Cardiac septum (tissue), 1 donor: ENCODE results near the gene MTMR3. TPM values are rescaled to one million over a fixed set of nuclear protein-coding genes. Genes with fewer than 3 reads are reported as not detected.

Experiments used
- DNase-seq: peaks from one replicate; pipeline ENCODE4 v3.0.0-alpha.2; 2020; ENCODE audit warnings: low spot score
- intact Hi-C: fragments of 100-400 bp; cut with DNase I; formaldehyde crosslinking; loops from one replicate; pipeline ENCODE4 v1.14.0; 2022
- total RNA-seq: library from RNA; stranded (reverse); fragmentation: NEBNext Ultra II Directional; extraction: Animal tissue kit (Norgen Biotek cat#: 25700); gene quantifications from one replicate; pipeline ENCODE4 v1.2.1, GENCODE V29; 2021
- donor health status: DM: no; HTN: no; CAD: no.

The MTMR3 gene
- total RNA-seq, 1 donor from 2014 or later = 45.9 TPM

GRCh38 chr22:30014244-30014643 is 131.3 kb downstream of the MTMR3 start:
- intact Hi-C loops = no loop called here
- no peak for DNase-seq

GRCh38 chr22:30015229-30015797 is 132.3 kb downstream of the MTMR3 start:
- no peak for DNase-seq
- intact Hi-C loops = no loop called here

DNA sequence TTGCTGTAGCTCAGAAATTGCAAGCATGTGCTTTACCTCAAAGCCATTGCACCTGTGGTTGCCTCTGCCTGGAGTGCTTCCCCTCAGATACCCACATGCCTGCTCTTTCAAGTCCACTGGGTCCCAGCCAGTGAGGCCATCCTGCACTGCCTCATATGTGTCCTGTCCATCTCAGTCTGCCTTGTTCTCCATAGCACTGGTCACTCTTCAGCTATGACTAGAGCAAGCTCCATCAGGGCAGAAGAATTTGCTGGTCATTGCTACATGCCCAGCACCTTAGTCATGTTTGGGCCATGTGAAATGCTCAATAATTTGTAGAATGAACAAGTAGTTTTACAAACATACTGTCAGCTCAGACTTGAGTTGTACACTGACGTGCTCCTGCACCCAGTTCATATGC is 132.9 kb downstream of the MTMR3 start:
- intact Hi-C loops = no loop called here
- DNase-seq = no peak

DNA sequence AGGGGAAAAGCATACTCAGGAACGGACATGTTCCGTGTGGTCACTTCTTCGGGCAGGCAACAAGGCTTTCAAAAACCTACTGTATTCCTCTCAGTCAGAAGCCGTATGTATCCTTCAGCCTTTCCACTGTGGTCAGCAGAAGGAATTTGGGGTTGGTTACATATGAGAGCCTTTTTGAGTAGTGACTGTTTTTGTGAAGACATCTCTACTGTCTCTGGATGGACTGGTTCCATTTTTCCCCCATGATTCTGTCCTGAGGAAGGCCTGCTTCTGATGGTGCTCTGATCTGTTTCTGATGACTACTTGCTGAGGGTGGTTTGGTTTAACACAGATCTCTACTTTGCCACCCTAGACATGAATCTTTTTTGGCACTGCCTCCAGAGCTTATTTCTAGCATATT is 133.6 kb downstream of the MTMR3 start:
- intact Hi-C loops = no loop called here
- DNase-seq = no peak

GRCh38 chr22:30017375-30018223 is 134.6 kb downstream of the MTMR3 start:
- intact Hi-C loops = no loop called here
- no peak for DNase-seq

GRCh38 chr22:30020511-30020910 is 137.5 kb downstream of the MTMR3 start:
- no peak for DNase-seq
- intact Hi-C loops = no loop called here

DNA sequence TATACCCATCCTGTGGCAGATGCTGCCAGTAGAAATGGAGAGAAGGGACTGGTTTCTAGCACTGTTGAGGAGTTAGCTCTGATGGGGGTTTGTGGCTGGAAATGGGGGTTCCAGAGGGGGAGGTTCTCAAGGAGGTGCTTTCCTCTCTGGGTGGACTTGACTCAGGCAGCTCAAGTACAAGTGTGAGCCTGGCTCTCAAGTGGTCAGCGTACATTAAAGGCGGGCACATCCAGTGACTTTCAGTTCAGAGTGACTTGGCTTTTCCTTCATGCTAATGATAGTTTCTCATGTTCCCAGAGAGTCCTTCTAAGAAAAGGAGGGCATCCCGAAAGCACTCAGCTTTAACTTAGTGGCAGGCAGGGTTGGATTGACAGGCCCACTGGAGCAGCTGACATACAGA is 138.4 kb downstream of the MTMR3 start:
- intact Hi-C loops = no loop called here
- DNase-seq = no peak

DNA sequence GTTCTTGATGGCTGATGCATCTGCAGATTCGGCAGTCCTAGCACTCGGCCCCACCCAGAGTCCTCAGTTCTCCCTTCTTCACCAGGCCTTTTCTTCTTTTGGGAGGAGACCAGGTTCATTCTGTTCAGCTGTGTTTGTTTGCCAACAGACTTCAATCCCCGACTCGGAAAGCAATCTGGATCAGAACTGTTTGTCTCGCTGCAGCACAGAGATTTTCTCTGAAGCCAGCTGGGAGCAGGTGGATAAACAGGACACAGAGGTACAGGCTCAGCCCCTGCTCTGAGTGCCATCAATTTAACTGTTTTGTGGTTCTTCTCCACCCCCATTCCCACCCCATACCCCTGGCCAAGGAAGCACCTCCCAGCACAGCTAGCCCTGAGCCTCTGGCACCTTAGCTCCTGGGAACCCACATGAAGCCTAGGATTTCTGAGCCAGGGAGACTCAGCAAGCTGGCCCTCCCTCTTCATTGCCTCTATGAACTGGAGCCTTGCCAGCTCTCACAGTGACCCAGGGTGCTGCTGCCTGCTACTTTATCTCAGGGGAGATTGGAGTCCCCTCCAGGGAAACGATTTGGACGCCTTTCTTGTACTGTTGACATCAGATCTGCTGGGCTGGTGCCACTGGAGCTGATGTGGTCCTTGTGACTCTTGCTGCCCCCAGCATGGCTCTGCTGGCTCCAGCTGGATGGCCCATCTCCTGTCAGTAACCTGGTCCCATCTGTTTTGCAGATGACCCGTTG is 139.1 kb downstream of the MTMR3 start:
- intact Hi-C loops = no loop called here
- no peak for DNase-seq

GRCh38 chr22:30023099-30023660 is 140.2 kb downstream of the MTMR3 start:
- DNase-seq = no peak
- intact Hi-C loops = no loop called here

GRCh38 chr22:30024231-30024630 is 141.3 kb downstream of the MTMR3 start:
- intact Hi-C loops = no loop called here
- DNase-seq = no peak

DNA sequence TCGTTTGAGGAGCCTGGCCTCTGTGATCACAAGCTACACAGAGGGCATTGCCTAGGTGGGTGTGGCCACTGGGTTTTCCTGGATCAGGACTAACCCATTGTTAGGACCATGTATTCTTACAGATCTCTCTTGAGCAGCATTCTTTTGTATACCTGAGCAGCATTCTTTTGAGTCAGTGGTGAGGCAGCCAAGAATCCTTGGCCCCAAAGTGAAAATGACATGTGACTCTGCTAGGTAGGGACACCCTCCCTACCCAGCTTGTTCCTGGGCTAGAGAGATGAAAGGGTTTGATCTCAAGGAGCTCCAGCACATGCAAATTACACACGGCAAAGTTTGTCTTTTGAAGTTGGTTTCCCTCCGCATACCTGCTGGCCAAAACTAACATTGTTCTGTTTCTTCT is 142.2 kb downstream of the MTMR3 start:
- intact Hi-C loops = no loop called here
- no peak for DNase-seq

DNA sequence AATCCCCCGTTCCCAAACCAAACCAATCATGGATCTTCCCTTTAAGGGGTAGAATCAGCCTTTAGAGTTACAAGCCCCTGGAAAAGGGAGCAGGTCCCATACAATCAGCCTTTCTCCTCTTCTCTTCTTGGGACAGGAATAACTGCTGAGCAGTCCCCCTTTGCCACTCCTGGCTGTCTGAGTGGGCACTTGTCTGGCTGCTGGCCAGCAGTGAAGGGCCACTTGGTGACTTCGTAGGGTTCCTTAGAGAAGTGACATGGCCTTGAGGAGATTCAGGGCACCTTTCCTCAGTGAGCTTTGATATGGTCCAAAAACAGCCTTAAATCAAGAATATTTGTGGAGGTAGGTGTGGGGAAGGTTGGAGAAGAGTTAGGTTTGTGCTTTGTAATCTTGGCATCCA is 143.8 kb downstream of the MTMR3 start:
- DNase-seq = no peak
- intact Hi-C loops = no loop called here

DNA sequence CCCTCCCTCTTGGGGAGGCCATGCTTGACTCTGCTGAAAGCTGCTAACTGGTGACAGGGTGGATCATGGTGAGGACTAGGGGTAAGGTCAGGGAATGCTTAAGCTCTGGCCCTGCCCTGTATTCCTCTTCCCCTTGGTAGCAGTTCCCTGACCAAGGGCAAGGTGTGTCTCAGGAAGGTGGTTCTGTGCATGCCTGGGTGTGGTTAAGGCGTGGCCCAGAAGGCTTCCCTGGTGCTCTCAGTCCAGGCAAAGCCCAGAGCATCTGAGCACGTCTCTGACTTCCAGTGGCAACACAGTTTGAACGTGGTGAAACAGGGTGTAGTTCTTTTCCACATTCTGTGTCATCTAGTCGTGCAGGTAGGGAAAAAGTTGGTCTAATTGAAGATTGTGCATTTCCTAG is 144.2 kb downstream of the MTMR3 start:
- DNase-seq = no peak
- intact Hi-C loops = no loop called here

DNA sequence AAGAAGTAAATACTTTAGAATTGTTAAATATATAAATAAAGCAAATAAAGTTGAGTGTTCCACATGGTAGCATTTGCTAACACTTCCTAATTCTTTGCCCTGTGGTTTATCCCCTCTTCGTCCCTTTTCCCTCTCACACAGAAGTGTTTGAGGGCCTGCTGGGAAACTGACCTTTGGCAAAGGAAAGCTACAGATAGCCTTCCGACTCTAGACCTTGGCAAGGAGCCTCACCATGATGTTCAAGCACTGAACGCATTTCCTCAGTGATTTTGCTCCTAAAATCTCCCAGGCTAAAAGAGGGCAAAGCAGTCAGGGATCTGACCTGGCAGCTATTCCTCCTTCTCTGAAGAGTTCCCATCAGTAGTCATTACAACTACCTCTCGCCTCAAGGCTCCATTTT is 144.8 kb downstream of the MTMR3 start:
- intact Hi-C loops = no loop called here
- DNase-seq = no peak

GRCh38 chr22:30028731-30029130 is 145.8 kb downstream of the MTMR3 start:
- no peak for DNase-seq
- intact Hi-C loops = no loop called here

DNA sequence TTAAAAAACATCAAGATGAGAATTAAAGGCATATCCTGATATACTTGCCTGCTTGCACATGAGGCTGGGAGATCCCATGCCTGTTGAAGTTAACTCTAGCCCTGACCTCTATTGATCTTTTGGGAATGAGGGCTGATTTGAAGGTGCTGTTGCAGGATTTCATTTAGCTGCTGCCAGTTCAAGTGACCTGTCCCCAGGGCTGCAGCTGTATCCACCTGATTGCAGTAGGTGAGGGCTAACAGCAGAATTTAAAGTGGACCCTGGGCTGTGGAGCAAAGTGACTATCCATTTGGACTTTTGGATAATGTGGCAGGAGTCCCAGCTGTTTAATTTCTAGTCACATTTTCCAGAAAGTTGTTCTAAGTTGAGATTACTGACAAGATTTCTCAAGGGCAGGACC is 146.5 kb downstream of the MTMR3 start:
- no peak for DNase-seq
- intact Hi-C loops = no loop called here

DNA sequence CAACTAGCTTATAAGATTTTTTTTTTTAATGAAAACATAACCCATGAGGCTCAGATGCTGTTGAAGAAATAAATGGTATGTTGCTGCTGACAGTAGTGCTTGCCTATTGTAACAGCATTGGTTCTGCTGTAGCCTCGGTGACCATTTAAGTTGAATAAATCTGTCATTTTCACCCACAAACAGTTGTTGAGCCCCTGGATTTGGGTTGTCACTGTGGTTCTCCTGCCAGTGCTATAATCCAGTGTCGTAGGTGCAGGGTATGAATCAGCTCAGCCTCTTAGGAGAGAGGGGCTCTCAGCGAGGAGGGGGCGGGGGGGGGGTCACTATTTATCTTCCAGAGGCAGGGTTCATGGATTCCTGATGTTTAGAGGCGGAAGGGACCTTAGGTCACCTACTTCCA is 147.4 kb downstream of the MTMR3 start:
- intact Hi-C loops = no loop called here
- DNase-seq = no peak

- intact Hi-C loops = no loop called here
- DNase-seq = no peak
These were observed 148.4 kb downstream of the MTMR3 start for GRCh38 chr22:30031328-30031727.

DNA sequence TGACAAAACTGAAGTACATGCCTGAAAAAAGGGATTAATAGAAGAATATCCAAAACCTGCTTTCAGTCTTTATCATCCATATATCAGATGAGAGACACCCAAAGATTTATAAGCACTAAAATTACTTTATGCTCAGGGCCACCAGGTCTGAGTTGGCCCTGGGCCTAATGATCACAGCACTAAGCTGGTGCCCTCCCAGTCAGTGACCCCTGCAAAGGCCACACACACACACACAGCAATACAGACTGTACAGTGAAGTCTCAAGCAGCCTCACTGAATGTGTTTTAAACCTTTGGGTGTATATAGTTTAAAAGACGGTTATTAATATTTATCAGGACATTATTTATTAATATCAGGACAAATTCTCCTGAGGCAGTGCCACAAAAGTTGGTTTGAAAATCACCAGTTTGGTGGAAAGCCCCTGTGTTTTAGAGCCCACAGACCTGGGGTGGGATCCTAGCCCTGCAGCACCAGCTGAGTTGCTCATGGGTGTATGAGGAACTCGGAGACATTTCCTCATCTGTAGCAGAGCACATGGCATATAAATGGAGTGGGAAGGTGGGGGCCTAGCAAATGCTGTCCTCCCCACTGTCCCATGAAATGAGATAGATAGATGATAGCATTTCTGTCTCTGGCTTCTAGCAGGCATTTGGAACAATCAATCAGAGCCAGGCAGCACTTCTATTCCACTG is 148.9 kb downstream of the MTMR3 start:
- intact Hi-C loops = no loop called here
- no peak for DNase-seq

DNA sequence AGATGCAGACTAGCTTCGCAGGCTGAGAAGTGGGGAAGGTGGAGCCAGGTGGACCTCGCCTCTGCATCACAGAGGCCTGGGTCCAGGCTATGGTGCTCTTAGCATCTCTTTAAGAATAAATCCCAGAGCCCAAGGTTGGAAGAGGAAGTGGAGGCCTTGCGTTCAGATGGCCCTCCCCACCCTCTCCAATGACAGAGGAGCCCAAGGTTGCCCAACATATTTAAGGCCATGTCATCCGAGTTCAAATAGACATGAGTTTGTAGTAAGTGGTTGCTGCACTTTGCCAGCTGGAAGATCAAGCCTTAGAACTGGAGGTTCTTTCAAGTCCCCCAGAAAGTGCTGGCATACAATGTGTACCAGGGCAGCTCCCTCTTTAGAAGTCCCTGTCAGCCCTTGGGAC is 150.2 kb downstream of the MTMR3 start:
- intact Hi-C loops = no loop called here
- no peak for DNase-seq
